ENCODE data around the gene MEX3A. TPM values are rescaled to one million over a fixed set of nuclear protein-coding genes. Genes with fewer than 3 reads are reported as not detected.

The MEX3A gene
- total RNA-seq, 3 donors from 2014 or later (not counting 1 experiment from before 2014, with no cell fraction given), result 0.05 to 0.16 (median 0.14) TPM

DNA sequence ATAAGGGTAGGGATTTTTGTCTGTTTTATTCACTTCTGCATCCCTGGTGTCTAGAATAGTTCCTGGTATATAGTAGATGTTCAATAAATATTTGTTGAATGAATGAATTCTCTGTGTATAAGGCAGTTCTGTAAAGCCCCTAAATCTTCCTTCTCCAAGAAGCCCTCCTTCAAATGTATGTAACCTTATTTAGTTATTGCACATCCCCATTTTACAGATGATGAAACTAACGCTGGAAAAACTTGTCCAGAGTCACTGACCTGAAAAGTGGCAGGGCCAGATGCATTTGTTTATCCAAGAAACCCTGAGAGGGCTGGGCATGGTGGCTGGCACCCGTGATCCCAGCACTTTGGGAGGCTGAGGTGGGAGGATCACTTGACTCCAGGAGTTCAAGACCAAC lies 28.0 kb upstream of the MEX3A start:
- H3K4me3 Mint-ChIP-seq, result no peak overlapping the region
- Histone ChIP-seq H3K27me3 (ENCODE audit: control insufficient read depth, insufficient read depth, low read length) (peaks cover 16% of the 10 kb centered on the region), H3K4me1 (ENCODE audit: control insufficient read depth, insufficient read depth, low read length) (peaks cover 33% of the 10 kb centered on the region), H3K4me3 (ENCODE audit: low read length) (no peak overlapping the region), H3K9me3 (ENCODE audit: control insufficient read depth, insufficient read depth, low read length) (no peaks in the 10 kb centered on the region), H3K36me3 (ENCODE audit: control insufficient read depth, insufficient read depth, low read length) (no peaks in the 10 kb centered on the region), H3K27ac (ENCODE audit: low read length) (no peak overlapping the region)
- H3K36me3 Mint-ChIP-seq, result no peaks in the 10 kb centered on the region
- peaks cover 0 to 23% of the 10 kb centered on the region in 2 donors for H3K27me3 Mint-ChIP-seq (ENCODE audit: low read depth in 2 of 2)
- peak overlapping the region in 1 of 2 donors; percentile 99 for H3K27ac Mint-ChIP-seq
- H3K9me3 Mint-ChIP-seq, result no peaks in the 10 kb centered on the region
- peaks cover 17 to 40% of the 10 kb centered on the region in 2 donors for H3K4me1 Mint-ChIP-seq
- ATAC-seq, result no peak
- no peak for TF ChIP-seq CTCF (IDR thresholded peaks at IDR 0.05)
- 83% methylated on average over 2 of the region's 2 CpGs for WGBS (ENCODE audit: insufficient coverage)
- intact Hi-C loops (cut with micrococcal nuclease), result no loop called here
- DNase-seq, result no peak

- Histone ChIP-seq H3K4me3 (ENCODE audit: low read length) (no peak overlapping the region), H3K4me1 (ENCODE audit: control insufficient read depth, insufficient read depth, low read length) (peaks cover 34% of the 10 kb centered on the region), H3K9me3 (ENCODE audit: control insufficient read depth, insufficient read depth, low read length) (no peaks in the 10 kb centered on the region), H3K36me3 (ENCODE audit: control insufficient read depth, insufficient read depth, low read length) (no peaks in the 10 kb centered on the region), H3K27ac (ENCODE audit: low read length) (no peak overlapping the region), H3K27me3 (ENCODE audit: control insufficient read depth, insufficient read depth, low read length) (peaks cover 12% of the 10 kb centered on the region)
- intact Hi-C loops (cut with micrococcal nuclease), result no loop called here
- TF ChIP-seq CTCF (IDR thresholded peaks at IDR 0.05), result no peak
- Mint-ChIP-seq H3K27ac (peak overlapping the region; percentile 96 to 99), H3K36me3 (no peaks in the 10 kb centered on the region), H3K27me3 (ENCODE audit: low read depth in 2 of 2) (peaks cover 0 to 12% of the 10 kb centered on the region in 2 donors), H3K9me3 (no peaks in the 10 kb centered on the region), H3K4me3 (no peak overlapping the region), H3K4me1 (peaks cover 13 to 36% of the 10 kb centered on the region in 2 donors)
- ATAC-seq (no peak), DNase-seq (no peak)
- WGBS (ENCODE audit: insufficient coverage), result 93% methylated on average over 6 of the region's 6 CpGs
Observed at GRCh38 chr1:156108664-156109241, 26.5 kb upstream of the MEX3A start.

DNA sequence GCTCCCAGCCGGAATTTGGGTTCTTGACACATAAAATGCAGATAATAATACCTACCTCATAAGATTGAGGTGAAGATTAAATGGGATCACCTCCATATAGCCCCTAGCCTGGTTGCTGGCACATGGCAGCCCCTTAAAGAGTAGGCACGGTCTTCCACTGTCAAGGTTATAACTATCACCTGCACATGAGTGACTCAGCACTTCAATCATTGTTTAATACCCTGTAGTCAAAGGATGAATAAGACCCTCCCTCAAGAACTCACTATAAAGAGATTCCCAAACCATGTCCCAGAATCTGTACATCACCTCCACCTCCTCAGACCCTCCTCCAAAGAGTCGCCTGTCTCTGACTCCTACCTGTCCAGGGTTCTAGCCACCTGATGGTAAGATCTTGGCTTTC lies 25.8 kb upstream of the MEX3A start:
- intact Hi-C loops (cut with micrococcal nuclease), result no loop called here

More for the DNA sequence above, 25.8 kb upstream of the MEX3A start:
- Mint-ChIP-seq H3K9me3 (no peaks in the 10 kb centered on the region), H3K4me1 (peaks cover 11 to 40% of the 10 kb centered on the region in 2 donors), H3K27ac (peak overlapping the region; percentile 96 to 99), H3K27me3 (ENCODE audit: low read depth in 2 of 2) (peaks cover 0 to 9% of the 10 kb centered on the region in 2 donors), H3K4me3 (no peak overlapping the region), H3K36me3 (no peaks in the 10 kb centered on the region)
- Histone ChIP-seq H3K4me3 (ENCODE audit: low read length) (no peak overlapping the region), H3K4me1 (ENCODE audit: control insufficient read depth, insufficient read depth, low read length) (peaks cover 40% of the 10 kb centered on the region), H3K27ac (ENCODE audit: low read length) (no peak overlapping the region), H3K27me3 (ENCODE audit: control insufficient read depth, insufficient read depth, low read length) (peaks cover 8% of the 10 kb centered on the region), H3K9me3 (ENCODE audit: control insufficient read depth, insufficient read depth, low read length) (no peaks in the 10 kb centered on the region), H3K36me3 (ENCODE audit: control insufficient read depth, insufficient read depth, low read length) (no peaks in the 10 kb centered on the region)
- TF ChIP-seq CTCF (IDR thresholded peaks at IDR 0.05), result no peak
- 94% methylated on average over 3 of the region's 3 CpGs for WGBS (ENCODE audit: insufficient coverage)
- ATAC-seq (no peak), DNase-seq (no peak)

Measured in natural killer cell (primary cell).